Ramos (cell line): ENCODE data around the gene KRTAP10-1.
"Not testable (repeated sequence)": the region's sequence is repeated elsewhere in the genome, so short reads cannot be mapped to it uniquely, and the experiment has no call there.

Source experiments
- in situ Hi-C: fragments of 300-500 bp; cut with MboI; formaldehyde crosslinking; loops from one replicate; pipeline ENCODE4 v1.14.3; 2022; ENCODE audit warnings: low sequenced_read_pairs; ENCODE audit not compliant: unreplicated experiment

KRTAP10-1 gene

GRCh38 chr21:44550807-44551206 is 10.8 kb upstream of the KRTAP10-1 start:
- in situ Hi-C loops, result no loop called here

- in situ Hi-C loops, result not testable (repeated sequence)
These were observed 10.3 kb upstream of the KRTAP10-1 start for GRCh38 chr21:44550285-44550684.

- in situ Hi-C loops, result no loop called here
These were observed 9.7 kb upstream of the KRTAP10-1 start for GRCh38 chr21:44549525-44550211.

GRCh38 chr21:44548922-44549321 is 8.9 kb upstream of the KRTAP10-1 start:
- in situ Hi-C loops, result no loop called here

GRCh38 chr21:44548381-44548780 is 8.4 kb upstream of the KRTAP10-1 start:
- in situ Hi-C loops, result no loop called here

GRCh38 chr21:44547656-44548331 is 7.8 kb upstream of the KRTAP10-1 start:
- in situ Hi-C loops, result no loop called here

- in situ Hi-C loops, result no loop called here
These were observed 4.6 kb upstream of the KRTAP10-1 start for GRCh38 chr21:44544566-44544965.

GRCh38 chr21:44542716-44543115 is 2.7 kb upstream of the KRTAP10-1 start:
- in situ Hi-C loops, result no loop called here

- in situ Hi-C loops, result no loop called here
These were observed 820 bp upstream of the KRTAP10-1 start for GRCh38 chr21:44540741-44541288.

GRCh38 chr21:44539046-44539445 is 949 bp downstream of the KRTAP10-1 start:
- in situ Hi-C loops, result no loop called here

GRCh38 chr21:44537930-44538911 is 1.8 kb downstream of the KRTAP10-1 start:
- in situ Hi-C loops, result no loop called here

- in situ Hi-C loops, result no loop called here
These were observed 4.0 kb downstream of the KRTAP10-1 start for GRCh38 chr21:44535963-44536362.

GRCh38 chr21:44534688-44535087 is 5.3 kb downstream of the KRTAP10-1 start:
- in situ Hi-C loops, result no loop called here

GRCh38 chr21:44533891-44534627 is 5.9 kb downstream of the KRTAP10-1 start:
- in situ Hi-C loops, result no loop called here

GRCh38 chr21:44533121-44533890 is 6.7 kb downstream of the KRTAP10-1 start:
- in situ Hi-C loops, result no loop called here

- in situ Hi-C loops, result no loop called here
These were observed 7.3 kb downstream of the KRTAP10-1 start for GRCh38 chr21:44532712-44533111.

GRCh38 chr21:44531606-44532564 is 8.1 kb downstream of the KRTAP10-1 start:
- in situ Hi-C loops, result no loop called here
